H1 (cell line): ENCODE data around the gene SAP30. TPM values are rescaled to one million over a fixed set of nuclear protein-coding genes. Genes with fewer than 3 reads are reported as not detected.

ENCODE experiments used
- CTCF ChIA-PET: fragments of 300-600 bp; sonication (Branson Sonifier 250); formaldehyde crosslinking; loops from one replicate; lab custom pipeline; 2021; ENCODE audit not compliant: partially characterized antibody; lab: Charles Lee
- POLR2A ChIA-PET: fragments of 300-600 bp; sonication (Branson Sonifier 250); formaldehyde crosslinking; loops from one replicate; lab custom pipeline; 2021; ENCODE audit warnings: inconsistent platforms; ENCODE audit not compliant: partially characterized antibody; lab: Charles Lee
- DNase-seq, 2 experiments: peaks; one replicate each; pipeline versions ENCODE4 v3.0.0 to v3.0.0-alpha.2; 2010 to 2022; ENCODE audit warnings: low spot score in 2 of 2, low read depth in 1 of 2, mixed read lengths in 1 of 2
- FAIRE-seq: peaks from 2 replicates; lab custom pipeline; 2011; peaks lifted over from hg19 to GRCh38; lab: Jason Lieb, UNC
- H2AFZ ChIP-seq: 2 replicates; pipeline ENCODE4 v1.8.1; 2012; ENCODE audit warnings: low read length, inconsistent platforms
- H2AK5ac ChIP-seq: 2 replicates; pipeline ENCODE4 v1.6.1; 2013; ENCODE audit warnings: low read depth, low read length
- H2BK120ac ChIP-seq: replicated peaks from 2 replicates; pipeline ENCODE3; 2013; ENCODE audit warnings: low read depth, low read length, inconsistent platforms
- H2BK12ac ChIP-seq: 2 replicates; pipeline ENCODE4 v1.6.1; 2013; ENCODE audit warnings: low read depth, low read length
- H2BK15ac ChIP-seq: 2 replicates; pipeline ENCODE4 v1.6.1; 2013; ENCODE audit warnings: low read length
- H2BK20ac ChIP-seq: 2 replicates; pipeline ENCODE4 v1.6.1; 2013; ENCODE audit warnings: low read length
- H2BK5ac ChIP-seq: 2 replicates; pipeline ENCODE4 v1.6.1; 2013; ENCODE audit warnings: low read depth, low read length
- H3K14ac ChIP-seq: 2 replicates; pipeline ENCODE4 v1.6.1; 2013; ENCODE audit warnings: inconsistent platforms; ENCODE audit not compliant: insufficient read length
- H3K18ac ChIP-seq: 2 replicates; pipeline ENCODE4 v1.6.1; 2013; ENCODE audit warnings: low read length; ENCODE audit errors: extremely low read depth
- H3K23ac ChIP-seq: 2 replicates; pipeline ENCODE4 v1.6.1; 2013; ENCODE audit warnings: inconsistent platforms; ENCODE audit not compliant: insufficient read length
- H3K23me2 ChIP-seq: 2 replicates; pipeline ENCODE4 v1.6.1; 2013; ENCODE audit warnings: low read depth, low read length
- H3K27ac ChIP-seq: 2 replicates; pipeline ENCODE4 v1.6.1; 2011; ENCODE audit warnings: low read depth, low read length, inconsistent platforms
- H3K27me3 ChIP-seq, 4 experiments: replicated peaks in 1 of 4; 1 replicate in 1 of 4; 2 replicates in 3 of 4; pipeline versions ENCODE4 v1.6.1 to v1.8.1; 2011 to 2013; ENCODE audit warnings: low read length in 3 of 4, mild to moderate bottlenecking in 3 of 4, inconsistent platforms in 2 of 4, mixed read lengths in 2 of 4, moderate library complexity in 1 of 4; ENCODE audit not compliant: control insufficient read depth in 3 of 4, insufficient read depth in 3 of 4; ENCODE audit errors: extremely low read depth in 1 of 4
- H3K36me3 ChIP-seq, 4 experiments: 2 replicates each; pipeline versions ENCODE4 v1.6.1 to v1.8.1; 2011 to 2013; ENCODE audit warnings: mild to moderate bottlenecking in 4 of 4, low read length in 3 of 4, moderate library complexity in 2 of 4, control low read depth in 1 of 4, inconsistent platforms in 1 of 4; ENCODE audit not compliant: insufficient read depth in 4 of 4, control insufficient read depth in 2 of 4
- H3K4ac ChIP-seq: replicated peaks from 2 replicates; pipeline ENCODE3; 2013; ENCODE audit warnings: low read length, low read depth, mixed read lengths, inconsistent platforms; ENCODE audit not compliant: insufficient read length
- H3K4me1 ChIP-seq, 4 experiments: replicated peaks in 1 of 4; 1 replicate in 1 of 4; 2 replicates in 3 of 4; pipeline versions ENCODE4 v1.6.1 to v1.8.1; 2011 to 2013; ENCODE audit warnings: low read length in 3 of 4, inconsistent platforms in 2 of 4, mixed read lengths in 1 of 4; ENCODE audit not compliant: insufficient read depth in 4 of 4, control insufficient read depth in 3 of 4
- H3K4me2 ChIP-seq, 2 experiments: 2 replicates each; pipeline versions ENCODE4 v1.6.1 to v1.8.1; 2011 to 2013; ENCODE audit warnings: low read depth in 2 of 2, low read length in 2 of 2, control low read depth in 1 of 2, inconsistent platforms in 1 of 2, mild to moderate bottlenecking in 1 of 2; ENCODE audit not compliant: insufficient read depth in 1 of 2
- H3K4me3 ChIP-seq, 4 experiments: fragments of 200-600, 300-600 bp in 1 of 4; sonication (generic), shearing (Covaris generic), sonication (Bioruptor Twin) in 1 of 4; 2 replicates each; pipeline versions ENCODE4 v1.5.1 to v1.8.1; 2011 to 2016; ENCODE audit warnings: low read length in 4 of 4, low read depth in 3 of 4, control low read depth in 2 of 4, inconsistent platforms in 2 of 4, mild to moderate bottlenecking in 2 of 4, mixed read lengths in 1 of 4, moderate library complexity in 1 of 4; ENCODE audit not compliant: insufficient read depth in 2 of 4; ENCODE audit errors: extremely low read depth in 1 of 4
- H3K56ac ChIP-seq: replicated peaks from 2 replicates; pipeline ENCODE3; 2013; ENCODE audit warnings: low read depth, mild to moderate bottlenecking, mixed read lengths, low read length, inconsistent platforms; ENCODE audit not compliant: insufficient read length
- H3K79me1 ChIP-seq: 2 replicates; pipeline ENCODE4 v1.6.1; 2013; ENCODE audit warnings: low read depth, low read length, control low read depth
- H3K79me2 ChIP-seq, 2 experiments: 2 replicates each; pipeline versions ENCODE4 v1.6.1 to v1.8.1; 2012 to 2013; ENCODE audit warnings: low read length in 2 of 2, mild to moderate bottlenecking in 2 of 2, inconsistent platforms in 1 of 2; ENCODE audit not compliant: insufficient read depth in 2 of 2, control insufficient read depth in 1 of 2
- H3K9ac ChIP-seq, 4 experiments: replicated peaks in 1 of 4; 1 replicate in 1 of 4; 2 replicates in 3 of 4; pipeline versions ENCODE4 v1.6.1 to v1.8.1; 2011 to 2013; ENCODE audit warnings: low read depth in 3 of 4, low read length in 3 of 4, control low read depth in 2 of 4, mild to moderate bottlenecking in 2 of 4, moderate library complexity in 2 of 4, inconsistent platforms in 1 of 4; ENCODE audit errors: extremely low read depth in 1 of 4
- H3K9me3 ChIP-seq, 2 experiments: 2 replicates each; pipeline versions ENCODE4 v1.6.1 to v1.8.1; 2012 to 2013; ENCODE audit warnings: mild to moderate bottlenecking in 2 of 2, moderate library complexity in 2 of 2, control low read depth in 1 of 2, inconsistent platforms in 1 of 2, low read depth in 1 of 2, low read length in 1 of 2, mixed read lengths in 1 of 2; ENCODE audit not compliant: insufficient read depth in 2 of 2
- H4K20me1 ChIP-seq, 2 experiments: replicated peaks in 1 of 2; 2 replicates each; pipeline versions ENCODE3 to v1.8.1; 2011 to 2013; ENCODE audit warnings: inconsistent platforms in 2 of 2, low read length in 2 of 2, mild to moderate bottlenecking in 1 of 2; ENCODE audit not compliant: insufficient read depth in 2 of 2, control insufficient read depth in 1 of 2
- H4K5ac ChIP-seq: 2 replicates; pipeline ENCODE4 v1.6.1; 2013; ENCODE audit warnings: low read length, low read depth, mixed read lengths, inconsistent platforms; ENCODE audit not compliant: insufficient read length
- H4K8ac ChIP-seq: 2 replicates; pipeline ENCODE4 v1.8.0; 2013; ENCODE audit warnings: mild to moderate bottlenecking, moderate library complexity, low read length, inconsistent platforms; ENCODE audit not compliant: insufficient read depth; ENCODE audit errors: extremely low read depth
- H4K91ac ChIP-seq: replicated peaks from 2 replicates; pipeline ENCODE3; 2013; ENCODE audit warnings: low read length, mixed read lengths, inconsistent platforms; ENCODE audit not compliant: insufficient read length
- CHD2 ChIP-seq: IDR thresholded peaks from 2 replicates; pipeline ENCODE4 v1.6.1; 2012; ENCODE audit warnings: low read length, improper control_type of control experiment
- CREB1 ChIP-seq: IDR thresholded peaks from 2 replicates; pipeline ENCODE4 v1.6.1; 2012; ENCODE audit warnings: inconsistent platforms
- EP300 ChIP-seq, 2 experiments: IDR thresholded peaks; 1 replicate in 1 of 2; 2 replicates in 1 of 2; pipeline ENCODE4 v1.6.1; 2011 to 2012; ENCODE audit warnings: low read depth in 2 of 2, low read length in 2 of 2, mild to moderate bottlenecking in 2 of 2, borderline replicate concordance in 1 of 2, inconsistent platforms in 1 of 2, moderate library complexity in 1 of 2
- PHF8 ChIP-seq: fragments of 200-600 bp; sonication (generic); conservative IDR thresholded peaks from 2 replicates; pipeline ENCODE4 v1.7.1; 2012; ENCODE audit warnings: low read depth, mild to moderate bottlenecking, inconsistent platforms, low read length, moderate library complexity
- POLR2AphosphoS5 ChIP-seq: IDR thresholded peaks from 2 replicates; pipeline ENCODE4 v1.6.1; 2011; ENCODE audit warnings: low read depth, low read length
- RBBP5 ChIP-seq: IDR thresholded peaks from 2 replicates; pipeline ENCODE4 v1.7.1; 2012; ENCODE audit warnings: low read depth, mild to moderate bottlenecking, inconsistent platforms, low read length, moderate library complexity, borderline replicate concordance
- RFX5 ChIP-seq: IDR thresholded peaks from 2 replicates; pipeline ENCODE4 v1.6.1; 2011; ENCODE audit warnings: low read depth, low read length, improper control_type of control experiment, borderline replicate concordance
- SAP30 ChIP-seq: fragments of 300-600 bp; sonication (generic); IDR thresholded peaks from 2 replicates; pipeline ENCODE4 v1.7.1; 2012; ENCODE audit warnings: low read length, moderate library complexity, mild to moderate bottlenecking, inconsistent platforms; ENCODE audit not compliant: insufficient read depth, insufficient replicate concordance
- SP2 ChIP-seq: IDR thresholded peaks from 2 replicates; pipeline ENCODE4 v1.6.1; 2012; ENCODE audit warnings: mild to moderate bottlenecking, low read length, inconsistent platforms
- SRF ChIP-seq: IDR thresholded peaks from 2 replicates; pipeline ENCODE4 v1.6.1; 2011; ENCODE audit warnings: mild to moderate bottlenecking, low read depth, low read length, moderate library complexity
- TAF1 ChIP-seq: IDR thresholded peaks from 2 replicates; pipeline ENCODE4 v1.6.1; 2011; ENCODE audit warnings: mild to moderate bottlenecking, low read depth, low read length
- TCF12 ChIP-seq: IDR thresholded peaks from 2 replicates; pipeline ENCODE4 v1.6.1; 2011; ENCODE audit warnings: low read depth, mild to moderate bottlenecking, low read length
- TEAD4 ChIP-seq: IDR thresholded peaks from 2 replicates; pipeline ENCODE4 v1.6.1; 2012; ENCODE audit warnings: low read depth, low read length, inconsistent platforms, mixed read lengths
- WGBS, 2 experiments: shearing (Covaris generic) in 1 of 2; methylation state at CpG; one replicate each; pipeline versions ENCODE4 v1.1.6 to v1.1.7; 2013 to 2015; ENCODE audit warnings: low lambda C conversion rate in 2 of 2, mixed read lengths in 2 of 2, inconsistent platforms in 1 of 2, low coverage in 1 of 2, missing lambda C conversion rate in 1 of 2; ENCODE audit not compliant: insufficient replicate concordance in 2 of 2, insufficient coverage in 1 of 2, insufficient read length in 1 of 2; ENCODE audit errors: extremely low coverage in 1 of 2, missing lambda C conversion rate in 1 of 2; 5-methylcytosine and 5-hydroxymethylcytosine counted together
- polyA plus RNA-seq, 7 experiments: library from polyadenylated mRNA; depleted of rRNA in 3 of 7; stranded (reverse) in 5 of 7; unstranded in 2 of 7; fragments of >200 nt in 5 of 7; fragments of 200-250 nt in 2 of 7; gene quantifications; 1 replicate in 5 of 7; 2 replicates in 1 of 7; 4 replicates in 1 of 7; pipeline versions ENCODE4 v1.2.1 to v1.2.3, GENCODE V29; 2011 to 2013; ENCODE audit warnings: missing spikeins in 2 of 7, mixed read lengths in 2 of 7
- total RNA-seq: library from RNA; stranded (reverse); fragmentation: NEBNext Ultra II Directional; extraction: Animal tissue kit (Norgen Biotek cat#: 25700); gene quantifications from 2 replicates; pipeline ENCODE4 v1.2.1, GENCODE V29; 2021
- TF ChIP-seq, protein P1 (sequence below): IDR thresholded peaks from 2 replicates; pipeline ENCODE4 v1.6.1; 2011; ENCODE audit warnings: low read depth, mild to moderate bottlenecking, low read length; ENCODE audit not compliant: insufficient read depth

The SAP30 gene
- total and polyA plus RNA-seq, 2 of the 8 experiments (the other 6 are each of a cell fraction or from before 2014, with no cell fraction given) = 7.7 to 21.1 TPM

DNA sequence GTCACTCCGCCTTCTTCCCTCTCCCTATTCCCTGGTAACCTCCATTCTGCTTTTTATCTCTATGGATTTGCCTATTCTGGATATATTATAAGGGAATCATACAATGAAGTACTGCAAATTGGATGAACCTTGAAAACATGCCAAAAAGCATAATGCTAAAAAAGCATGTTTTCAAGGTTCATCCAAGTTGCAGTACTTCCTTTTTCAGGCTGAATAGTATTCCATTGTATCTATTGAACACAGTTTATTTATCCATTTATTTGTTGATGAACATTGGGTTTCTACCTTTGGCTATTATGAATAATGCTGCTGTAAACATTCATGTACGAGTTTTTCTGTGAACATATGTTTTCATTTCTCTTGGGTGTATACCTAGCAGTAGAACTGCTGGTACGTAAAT, 9.2 kb downstream of the SAP30 start:
- peaks cover 0 to 2% of the 10 kb centered on the region in 2 experiments for H4K20me1 ChIP-seq
- no peaks in the 10 kb centered on the region for H3K23me2 ChIP-seq
- no peak overlapping the region for H2BK120ac ChIP-seq
- no peak overlapping the region for H2BK12ac ChIP-seq
- H3K79me2 ChIP-seq = no peaks in the 10 kb centered on the region
- no peak overlapping the region for H3K27ac ChIP-seq
- WGBS, 2 experiments = 90% methylated on average over 3 of the region's 3 CpGs; no CpG with 5 or more reads in 1 of the 2 experiments
- TF ChIP-seq RBBP5 (no peak), TCF12 (no peak), PHF8 (no peak), EP300 (IDR thresholded peaks at IDR 0.05; ENCODE audit: borderline replicate concordance in 1 of 2, low read depth in 2 of 2, low read length in 2 of 2) (no peak), TEAD4 (no peak), CREB1 (no peak), SRF (no peak), TAF1 (no peak), RFX5 (no peak), POLR2AphosphoS5 (no peak), SP2 (no peak), CHD2 (no peak), SAP30 (no peak)
- TF ChIP-seq, protein P1, sequence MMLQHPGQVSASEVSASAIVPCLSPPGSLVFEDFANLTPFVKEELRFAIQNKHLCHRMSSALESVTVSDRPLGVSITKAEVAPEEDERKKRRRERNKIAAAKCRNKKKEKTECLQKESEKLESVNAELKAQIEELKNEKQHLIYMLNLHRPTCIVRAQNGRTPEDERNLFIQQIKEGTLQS = no peak
- H3K14ac ChIP-seq = no peak overlapping the region
- no peak overlapping the region for H2BK20ac ChIP-seq
- no peak overlapping the region for H3K9ac ChIP-seq
- no peak overlapping the region for H3K18ac ChIP-seq
- H3K27me3 ChIP-seq = peaks cover 0 to 2% (median 0%) of the 10 kb centered on the region in 4 experiments; a peak in 1 of 7 replicates
- H2AFZ ChIP-seq = no peak overlapping the region
- H3K56ac ChIP-seq = no peak overlapping the region
- ChIA-PET POLR2A (no interaction called here), CTCF (no interaction called here)
- H2AK5ac ChIP-seq = no peak overlapping the region
- no peak overlapping the region for H4K91ac ChIP-seq
- no peak overlapping the region for H4K8ac ChIP-seq
- peak; percentile 24 for FAIRE-seq
- no peak overlapping the region for H3K4me3 ChIP-seq
- no peak overlapping the region for H4K5ac ChIP-seq
- H2BK5ac ChIP-seq = no peak overlapping the region
- no peak overlapping the region for H3K4ac ChIP-seq
- no peaks in the 10 kb centered on the region for H3K79me1 ChIP-seq
- H3K36me3 ChIP-seq = no peaks in the 10 kb centered on the region; a peak in 1 of 8 replicates
- H3K23ac ChIP-seq = no peak overlapping the region
- no peak overlapping the region for H3K4me2 ChIP-seq
- no peaks in the 10 kb centered on the region for H3K4me1 ChIP-seq
- no peak for DNase-seq
- no peak overlapping the region for H2BK15ac ChIP-seq
- H3K9me3 ChIP-seq = no peaks in the 10 kb centered on the region
